GM21786 (cell line): Measurements from ENCODE around the gene SMARCAL1.
"Not testable (repeated sequence)": the region's sequence is repeated elsewhere in the genome, so short reads cannot be mapped to it uniquely, and the experiment has no call there.

Source experiments
- ATAC-seq: cut with Tn5 transposase; IDR thresholded peaks from one replicate; pipeline ENCODE4 v1.9.1; 2021; ENCODE audit not compliant: unreplicated experiment

SMARCAL1 gene

DNA sequence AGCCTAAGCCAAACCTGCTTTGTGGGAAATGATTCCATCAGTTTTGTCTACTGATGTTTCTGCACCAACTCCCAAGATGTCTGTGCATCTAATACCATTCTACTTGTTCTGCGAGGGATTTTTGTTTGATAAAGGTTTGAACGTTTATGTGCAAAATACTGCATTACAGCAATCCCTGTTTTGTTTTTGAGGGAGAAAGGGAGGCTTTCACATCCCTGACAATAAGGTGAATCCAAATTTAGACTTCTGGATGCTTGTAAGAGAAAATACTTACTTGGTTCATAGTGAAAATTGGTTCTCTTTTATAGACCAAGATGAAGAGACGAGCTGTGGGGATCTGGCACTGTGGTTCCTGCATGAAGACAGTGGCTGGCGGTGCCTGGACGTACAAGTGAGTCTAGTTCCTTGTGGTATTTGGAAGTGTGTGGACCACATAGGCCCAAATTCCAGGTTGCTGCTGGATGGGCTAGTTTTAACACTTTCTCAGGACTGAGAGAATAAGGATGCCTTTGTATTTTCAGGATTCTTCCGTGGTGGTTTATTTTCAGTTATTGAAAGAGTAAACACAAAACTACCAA is 87.4 kb downstream of the SMARCAL1 start:
- no peak for ATAC-seq

DNA sequence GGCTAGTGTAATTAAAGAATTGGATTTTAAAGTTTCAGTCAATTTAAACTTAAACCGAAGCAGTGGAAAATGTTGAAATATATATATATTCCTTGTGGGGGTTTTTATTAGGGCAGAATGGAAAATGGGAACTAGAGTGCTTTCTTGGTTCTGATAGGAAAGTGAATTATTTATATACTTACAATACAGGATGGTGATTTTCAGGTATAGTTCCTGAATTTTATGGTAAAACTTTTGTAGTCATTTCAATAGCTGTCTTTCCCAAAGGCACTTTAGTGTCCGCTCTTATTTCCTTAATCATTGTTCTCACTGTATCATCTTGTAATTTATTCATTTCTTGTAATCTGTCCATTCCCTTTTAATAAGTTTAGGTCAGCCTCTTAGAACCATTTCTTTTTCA is 88.3 kb downstream of the SMARCAL1 start:
- ATAC-seq = no peak

DNA sequence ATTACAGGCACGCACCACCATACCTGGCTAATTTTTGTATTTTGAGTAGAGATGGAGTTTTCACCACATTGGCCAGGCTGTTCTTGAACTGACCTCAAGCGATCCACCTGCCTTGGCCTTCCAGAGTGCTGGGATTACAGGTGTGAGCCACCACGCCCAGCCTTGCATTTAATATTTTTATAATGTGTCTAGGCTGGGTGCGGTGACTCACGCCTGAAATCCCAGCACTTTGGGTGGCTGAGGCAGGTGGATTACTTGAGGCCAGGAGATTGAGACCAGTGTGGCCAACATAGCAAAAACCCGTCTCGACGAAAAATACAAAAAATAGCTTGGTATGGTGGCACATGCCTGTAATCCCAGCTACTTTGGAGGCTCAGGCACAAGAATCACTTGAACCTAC is 89.6 kb downstream of the SMARCAL1 start:
- no peak for ATAC-seq

DNA sequence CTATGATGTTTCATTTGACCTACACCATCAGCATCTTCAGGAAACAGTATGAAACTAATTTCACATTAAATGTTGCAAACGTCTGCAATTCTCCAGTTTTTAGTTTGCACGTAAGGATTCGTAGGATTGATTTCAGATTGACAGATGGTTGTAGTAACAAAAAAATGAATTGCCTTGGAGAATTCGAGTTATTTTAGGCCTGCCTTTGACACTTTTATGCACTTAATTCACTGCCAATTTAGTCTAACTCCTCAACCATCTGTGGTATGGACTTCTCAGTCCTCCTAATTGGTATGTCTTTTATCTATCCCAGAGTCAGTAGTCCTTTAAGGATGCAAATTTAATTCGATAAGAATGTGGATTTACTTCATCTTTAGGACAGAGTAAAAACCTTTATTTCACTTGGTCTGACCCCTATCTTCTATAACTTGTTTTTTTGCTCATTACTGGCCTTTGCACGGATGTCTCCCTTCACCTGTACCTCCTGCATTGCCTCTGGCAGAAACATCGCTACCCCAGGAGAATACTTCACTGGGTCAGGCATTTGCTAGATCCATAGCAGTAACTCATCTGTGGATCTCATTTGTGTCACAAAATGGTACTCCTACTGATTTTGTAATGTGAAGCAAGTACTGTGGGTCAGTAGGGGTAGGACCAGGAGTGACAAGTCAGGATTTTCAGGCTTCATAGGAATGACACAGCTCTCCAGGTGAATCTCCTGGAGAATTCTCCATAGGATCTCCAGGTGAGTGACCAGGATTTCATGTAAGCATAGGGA is 90.3 kb downstream of the SMARCAL1 start:
- no peak for ATAC-seq

DNA sequence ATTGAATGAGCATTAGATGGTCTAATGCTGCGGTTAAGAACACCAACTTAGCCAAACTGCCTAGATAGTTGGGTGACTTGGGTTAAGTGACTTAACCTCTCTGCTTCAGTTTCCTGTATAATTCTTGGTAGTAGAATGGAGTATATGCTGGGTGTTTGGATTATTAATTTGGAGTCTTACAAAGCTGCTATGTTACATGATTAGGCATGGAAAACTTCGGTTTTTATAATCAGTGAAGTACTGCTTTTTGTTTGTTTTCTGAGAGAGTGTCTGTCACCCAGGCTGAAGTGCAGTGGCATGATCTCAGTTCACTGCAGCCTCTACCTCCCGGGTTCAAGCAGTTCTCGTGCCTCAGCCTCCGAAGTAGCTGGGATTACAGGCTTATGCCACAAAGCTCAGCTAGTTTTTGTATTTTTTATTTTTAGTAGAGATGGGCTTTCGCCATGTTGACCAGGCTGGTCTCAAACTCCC is 90.9 kb downstream of the SMARCAL1 start:
- no peak for ATAC-seq

DNA sequence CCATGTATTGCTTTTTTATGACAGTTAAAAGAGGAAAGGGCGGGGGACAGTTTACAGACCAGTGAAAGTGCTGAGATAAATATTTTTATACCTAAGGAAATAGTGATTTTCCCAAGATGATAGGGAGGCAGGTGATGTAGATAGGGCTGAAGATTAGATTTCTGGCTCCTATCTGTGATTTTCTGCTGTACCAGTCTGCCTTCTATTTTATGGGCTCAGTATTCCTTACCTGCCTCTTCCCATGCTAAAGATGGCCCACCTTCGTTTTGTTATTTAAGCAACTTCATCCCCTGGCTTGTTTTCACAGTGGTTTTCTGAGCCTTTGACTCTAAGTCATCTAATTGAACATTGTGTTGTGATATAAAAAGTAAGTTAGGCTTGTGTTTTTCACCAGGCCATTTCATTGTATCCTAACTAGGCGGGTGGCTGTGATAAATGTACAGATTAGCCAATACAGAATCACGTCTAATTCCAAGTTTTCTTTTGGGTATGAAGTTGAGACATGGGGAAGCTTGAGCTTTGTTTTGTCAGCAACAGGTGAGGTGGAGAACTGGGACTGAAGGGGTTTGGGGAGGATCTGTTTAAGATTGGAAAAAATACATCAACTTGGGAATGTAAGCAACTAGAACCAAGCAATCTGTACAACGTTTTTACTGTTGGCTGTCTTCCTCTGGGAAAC is 91.6 kb downstream of the SMARCAL1 start:
- no peak for ATAC-seq

DNA sequence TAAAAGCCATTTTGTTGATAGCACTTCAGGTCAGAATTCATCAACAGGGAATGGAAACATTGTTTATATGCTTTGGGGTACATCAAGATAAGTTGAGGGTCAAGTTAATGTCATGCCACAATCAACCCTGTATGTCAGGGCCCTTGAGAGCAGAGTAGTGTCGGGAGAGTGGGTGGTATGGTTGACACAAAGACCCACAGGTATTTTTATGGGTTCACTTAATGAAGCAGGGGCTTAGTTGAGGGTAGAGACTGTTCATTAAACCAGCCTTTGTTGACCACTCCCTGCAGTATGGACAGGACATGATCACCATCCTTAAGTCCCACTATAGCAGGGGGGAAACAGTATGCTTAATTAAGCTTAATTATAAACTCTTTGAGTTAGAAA is 92.1 kb downstream of the SMARCAL1 start:
- ATAC-seq = no peak

DNA sequence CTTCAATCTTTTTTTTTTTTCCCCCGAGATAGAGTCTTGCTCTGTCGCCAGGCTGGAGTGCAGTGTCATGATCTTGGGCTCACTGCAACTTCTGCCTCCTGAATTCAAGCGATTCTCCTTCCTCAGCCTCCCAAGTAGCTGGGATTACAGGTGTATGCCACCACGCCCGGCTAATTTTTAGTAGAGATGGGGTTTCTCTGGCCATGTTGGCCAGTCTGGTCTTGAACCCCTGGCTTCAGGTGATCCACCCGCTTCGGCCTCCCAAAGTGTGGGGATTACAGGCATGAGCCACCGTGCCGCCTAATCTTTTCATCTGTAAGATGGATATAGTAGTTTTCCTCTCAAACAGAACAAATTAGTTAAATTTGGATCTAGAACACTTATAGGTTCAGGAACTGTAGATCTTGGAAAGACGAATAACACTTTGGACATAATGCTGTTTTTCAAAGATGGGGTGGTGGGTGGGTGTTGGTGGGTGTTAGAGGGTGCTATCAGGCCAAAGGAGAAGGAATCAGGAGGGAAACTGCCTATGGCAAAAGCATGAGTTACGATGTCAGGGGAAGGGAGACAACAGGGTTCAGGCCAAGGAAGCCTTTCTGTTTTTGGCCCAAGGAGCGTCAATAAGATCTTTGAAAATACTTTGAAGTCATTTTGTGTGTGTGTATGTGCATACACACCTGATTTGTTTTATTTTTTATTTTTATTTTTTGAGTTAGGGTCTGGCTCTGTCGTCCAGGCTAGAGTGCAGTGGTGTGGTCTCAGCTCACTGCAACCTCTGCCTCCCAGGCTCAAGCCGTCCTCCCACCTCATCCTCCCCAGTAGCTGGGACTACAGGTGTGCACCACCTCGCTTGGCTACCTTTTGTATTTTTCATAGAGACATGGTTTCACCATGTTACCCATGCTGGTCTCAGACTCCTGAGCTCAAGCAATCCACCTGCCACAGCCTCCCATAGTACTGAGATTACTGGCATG is 93.1 kb downstream of the SMARCAL1 start:
- no peak for ATAC-seq

DNA sequence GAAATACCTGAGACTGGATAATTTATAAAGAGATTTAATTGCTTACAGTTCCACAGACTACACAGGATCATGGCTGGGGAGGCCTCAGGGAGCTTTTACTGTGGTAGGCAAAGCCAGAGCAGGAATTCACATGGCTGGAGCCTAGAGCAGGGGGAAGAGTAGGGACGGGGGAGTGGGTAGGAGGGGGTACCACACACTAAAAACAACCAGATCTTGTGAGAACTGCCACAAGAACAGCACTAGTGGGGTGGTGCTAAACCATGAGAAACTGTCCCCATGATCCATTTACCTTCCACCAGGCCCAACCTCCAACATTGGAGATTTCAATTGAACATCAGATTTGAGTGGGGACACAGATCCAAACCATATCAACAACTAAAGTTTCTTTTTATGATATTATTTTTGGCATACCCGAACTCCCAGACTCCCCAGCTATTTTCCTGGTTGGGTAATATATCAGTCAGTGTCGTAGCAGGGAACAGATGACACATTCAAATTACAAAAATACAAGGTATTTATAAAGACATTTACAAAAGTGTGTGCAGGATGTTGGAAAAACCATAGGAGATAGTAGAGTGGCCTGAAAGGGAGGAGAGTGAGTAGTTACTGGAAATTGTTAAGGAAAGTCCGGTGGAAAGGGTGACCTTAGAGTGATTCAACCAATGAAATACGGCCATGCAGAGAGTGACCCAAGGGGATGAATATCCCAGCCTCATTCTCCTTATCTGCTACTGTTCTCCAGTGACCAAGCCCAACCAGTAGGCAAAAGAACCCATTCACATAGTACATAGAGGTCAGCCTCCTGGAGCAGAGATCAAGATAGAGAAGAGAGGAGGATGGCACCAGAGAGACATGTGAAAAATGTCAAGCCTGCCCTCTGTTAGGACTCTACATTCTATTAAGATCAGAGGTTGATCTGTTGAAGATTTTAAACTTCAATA is 95.2 kb downstream of the SMARCAL1 start:
- no peak for ATAC-seq

DNA sequence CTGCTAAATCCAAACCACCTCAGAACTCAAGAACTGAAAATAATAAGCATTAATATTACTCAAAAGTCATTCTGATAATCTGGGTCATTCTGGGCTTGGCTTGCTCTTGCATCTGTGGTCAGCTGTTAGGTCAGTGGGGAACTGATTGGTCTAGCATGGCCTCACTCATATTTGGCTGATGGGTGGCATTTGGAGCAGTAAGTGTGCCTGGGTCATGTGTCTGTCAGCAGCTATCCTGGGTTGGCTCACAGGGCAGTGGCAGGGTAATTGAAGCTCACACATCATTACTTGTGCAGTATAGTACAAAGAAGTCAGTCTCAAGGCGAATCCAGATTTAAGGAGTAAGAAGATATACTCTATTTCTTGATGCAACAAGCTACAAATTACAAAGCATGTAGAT is 95.9 kb downstream of the SMARCAL1 start:
- no peak for ATAC-seq

DNA sequence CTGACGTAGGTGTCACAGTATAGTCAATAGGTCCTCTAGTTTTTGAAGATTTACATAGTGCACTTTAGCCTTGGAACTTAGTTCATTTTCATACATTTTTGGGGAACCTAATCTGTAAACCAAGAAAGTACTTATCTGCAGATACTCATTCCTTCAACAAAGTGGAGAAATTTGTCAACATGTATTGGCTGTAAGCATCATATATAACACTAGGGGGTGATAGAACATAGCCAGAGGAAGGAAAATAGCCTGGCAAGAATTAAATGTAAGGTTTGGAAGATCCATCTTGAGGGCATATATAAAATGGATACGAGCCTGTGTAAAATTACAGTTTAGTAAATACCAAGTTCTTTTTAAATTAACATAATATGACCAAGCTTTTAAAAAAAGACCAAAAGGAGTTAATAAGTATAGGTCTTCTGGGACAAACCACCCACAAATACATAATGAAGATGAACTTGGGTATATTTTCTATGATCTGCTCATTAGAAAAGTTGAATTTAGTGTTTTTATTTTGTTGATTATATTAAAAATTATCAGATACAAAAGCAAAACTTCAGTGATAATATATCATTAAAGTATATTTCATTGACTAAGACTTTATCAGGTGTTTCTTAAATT is 104.6 kb downstream of the SMARCAL1 start:
- ATAC-seq = no peak

DNA sequence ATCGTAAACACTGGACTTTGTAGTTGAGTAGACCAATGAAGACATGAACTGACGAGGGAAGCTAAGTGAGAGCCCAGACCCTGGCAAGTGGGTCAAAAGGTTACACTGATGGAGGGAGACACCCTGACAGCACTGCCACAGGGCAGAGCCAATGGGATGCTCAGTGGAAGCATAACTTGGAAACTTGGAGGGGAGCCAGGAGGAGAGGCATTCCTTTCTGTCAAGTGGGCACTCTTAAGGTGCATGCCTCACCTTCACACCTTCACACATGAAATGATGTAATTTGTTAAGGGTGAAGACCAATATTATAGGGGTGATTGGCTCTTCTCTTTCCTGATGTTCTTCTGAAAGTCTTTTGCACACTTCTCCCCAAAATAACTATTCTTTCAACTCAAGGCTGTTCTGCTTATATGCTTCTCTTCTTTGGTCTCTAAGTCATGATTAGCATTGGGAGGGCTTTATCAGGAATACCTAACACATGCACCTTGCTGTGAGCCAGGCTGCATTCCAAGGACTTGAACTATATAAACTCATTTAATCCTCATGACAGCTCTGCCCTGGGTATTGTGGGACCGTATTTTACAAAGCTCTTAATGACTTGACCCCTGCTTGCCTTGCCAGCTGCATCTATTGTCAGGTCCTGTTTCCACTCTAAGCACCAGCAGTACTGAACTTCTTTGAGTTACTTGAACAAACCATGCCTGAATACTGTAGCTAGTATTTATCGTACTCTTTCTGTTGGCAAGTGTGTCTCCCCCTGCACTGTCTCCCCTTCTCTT is 105.4 kb downstream of the SMARCAL1 start:
- no peak for ATAC-seq

DNA sequence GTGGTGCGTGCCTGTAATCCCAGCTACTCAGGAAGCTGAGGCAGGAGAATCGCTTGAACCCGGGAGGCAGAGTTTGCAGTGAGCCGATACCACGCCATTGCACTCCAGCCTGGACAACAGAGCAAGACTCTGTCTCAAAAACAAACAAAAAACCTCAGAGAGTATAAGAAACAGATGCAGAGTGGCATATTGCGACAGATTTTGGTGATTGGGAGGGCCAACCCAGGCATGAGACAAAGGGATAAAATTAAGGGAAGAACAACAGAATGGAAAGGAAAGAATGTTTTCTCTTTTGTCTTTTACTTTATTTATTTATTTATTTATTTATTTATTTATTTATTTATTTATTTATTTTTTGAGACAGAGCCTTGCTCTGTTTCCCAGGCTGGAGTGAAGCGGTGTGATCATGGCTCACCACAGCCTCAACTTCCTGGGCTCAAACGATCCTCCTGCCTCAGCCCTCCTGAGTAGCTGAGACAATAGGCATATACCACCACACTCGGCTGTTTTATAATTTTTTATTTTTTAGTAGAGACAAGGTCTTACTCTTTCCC is 106.4 kb downstream of the SMARCAL1 start:
- ATAC-seq = not testable (repeated sequence)

DNA sequence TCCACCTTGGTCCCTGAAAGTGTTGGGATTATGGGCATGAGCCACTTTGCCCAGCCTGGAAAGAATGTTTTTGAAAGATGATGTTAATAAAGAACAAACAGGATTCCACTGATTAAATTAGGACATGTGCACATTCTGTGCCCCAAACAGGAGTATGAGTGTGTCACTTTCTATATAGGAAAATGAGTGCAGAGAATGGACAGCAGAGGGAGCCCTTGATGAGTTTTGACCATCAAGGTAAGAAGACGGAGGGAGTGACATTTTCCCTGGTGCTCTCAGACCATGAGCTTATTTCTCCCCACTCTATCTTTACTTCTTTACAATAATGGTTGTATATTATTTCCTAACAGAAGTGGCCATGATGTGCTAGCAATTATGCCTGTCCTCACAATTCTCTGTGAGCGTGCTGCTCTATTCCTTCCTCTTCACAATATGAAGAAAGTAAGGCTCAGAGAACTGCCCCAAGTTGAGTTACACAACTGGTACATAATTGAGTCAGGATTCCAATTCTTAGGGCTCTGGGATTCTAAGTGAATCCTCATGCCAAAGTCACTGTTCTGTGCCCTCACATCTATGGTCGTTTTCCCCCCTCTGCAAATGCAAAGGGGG is 107.0 kb downstream of the SMARCAL1 start:
- ATAC-seq = peak; percentile 75

DNA sequence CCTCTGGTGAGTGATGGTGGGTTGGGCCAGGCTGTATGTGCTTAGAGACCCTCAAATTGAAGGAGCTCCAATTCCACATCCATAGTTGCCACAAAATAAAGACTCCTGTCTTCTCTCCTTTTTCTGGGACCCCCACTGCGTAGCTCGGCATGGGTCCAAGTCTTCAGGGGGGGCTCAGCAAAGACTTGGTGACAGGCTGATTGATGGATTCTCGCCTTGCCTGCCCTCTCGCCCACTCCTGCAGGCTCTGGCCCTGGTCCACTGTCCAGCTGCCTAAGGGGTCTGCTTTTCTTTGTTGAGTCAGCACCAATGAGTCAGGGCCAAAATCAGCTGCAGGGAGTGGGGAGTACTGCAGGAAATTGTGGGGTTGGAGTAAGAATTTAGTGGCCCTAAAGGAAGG is 107.8 kb downstream of the SMARCAL1 start:
- ATAC-seq = no peak

DNA sequence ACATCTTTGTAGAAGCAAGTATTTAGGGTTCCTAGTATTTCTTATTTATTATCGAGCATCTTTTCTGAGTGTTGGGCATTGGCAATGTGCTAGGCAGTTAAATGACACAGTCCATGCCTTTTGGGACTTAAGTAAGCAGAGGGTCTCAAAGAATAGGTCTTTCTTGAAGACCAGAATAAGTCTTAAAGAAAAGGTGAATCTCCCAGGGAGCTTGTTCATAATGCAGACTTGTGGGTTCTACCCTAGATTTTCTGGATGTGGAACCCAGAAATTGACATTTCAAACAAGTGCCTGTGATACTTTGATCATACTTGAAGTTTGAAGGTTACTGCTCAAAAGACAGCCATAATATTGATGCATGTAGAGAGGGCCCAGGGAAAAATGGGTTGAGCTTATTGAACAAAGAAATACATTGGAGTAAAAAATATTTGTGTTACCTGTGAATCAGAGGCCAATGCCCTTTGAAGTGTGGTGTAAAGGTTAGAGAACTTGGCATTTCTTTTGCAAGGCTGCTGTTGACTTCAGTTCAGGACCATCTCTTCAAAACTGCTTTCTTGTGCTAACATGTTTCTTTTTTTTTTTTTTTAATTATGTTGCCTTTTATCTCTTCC is 110.7 kb downstream of the SMARCAL1 start:
- no peak for ATAC-seq

DNA sequence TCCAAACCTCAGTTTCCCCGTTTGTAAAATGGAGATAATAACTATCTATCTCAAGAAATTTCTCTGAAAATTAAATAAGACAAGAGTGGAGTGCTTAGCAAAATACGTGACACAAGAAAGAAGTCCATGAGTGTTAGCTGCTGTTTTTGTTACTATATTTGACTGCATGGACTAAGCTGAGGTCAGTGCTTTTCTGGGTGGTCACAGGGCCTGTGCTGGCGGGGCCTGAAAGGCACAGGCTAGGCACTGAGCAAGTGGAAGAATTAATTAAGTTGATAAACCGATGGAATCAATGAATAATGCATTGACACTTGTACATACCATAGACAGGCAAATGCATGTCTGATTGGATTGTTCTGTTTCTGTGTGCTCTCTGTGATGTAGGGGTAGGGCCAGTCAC is 113.7 kb downstream of the SMARCAL1 start:
- ATAC-seq = no peak

DNA sequence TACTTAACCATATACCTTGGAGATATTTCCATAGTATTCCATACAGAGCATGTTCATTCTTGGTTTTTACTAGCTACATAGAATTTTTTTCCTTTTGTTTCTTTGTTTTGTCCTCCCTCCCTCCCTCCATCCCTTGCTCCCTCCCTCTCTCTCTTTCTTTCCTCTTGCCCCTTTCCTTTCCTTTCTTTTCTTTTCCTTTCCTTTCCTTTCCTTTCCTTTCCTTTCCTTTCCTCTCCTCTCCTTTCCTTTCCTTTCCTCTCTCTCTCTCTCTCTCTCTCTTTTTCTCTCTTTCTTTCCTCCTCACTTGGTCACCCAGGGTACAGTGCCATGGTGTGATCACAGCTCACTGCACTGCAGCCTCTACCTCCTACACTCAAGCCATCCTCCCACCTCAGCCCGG is 114.7 kb downstream of the SMARCAL1 start:
- ATAC-seq = no peak
